Skin epidermis (tissue), 12 donors: ENCODE measurements around the gene PLIN5.

ENCODE experiments used
- H3K27ac ChIP-seq, 21 experiments: fragments of 200-600 bp; sonication (generic) in 11 of 21; one replicate each; pipeline ENCODE4 v1.5.0; 2020; ENCODE audit warnings: mild to moderate bottlenecking in 3 of 21, inconsistent platforms in 2 of 21, moderate library complexity in 2 of 21
- H3K4me3 ChIP-seq, 7 experiments: fragments of 200-600 bp; sonication (generic) in 2 of 7; one replicate each; pipeline ENCODE4 v1.5.0; 2020; ENCODE audit warnings: inconsistent platforms in 2 of 7, mild to moderate bottlenecking in 2 of 7, moderate library complexity in 1 of 7

The PLIN5 gene

GRCh38 chr19:4534836-4535658, at the start of gene PLIN5:
Gene PLIN5 (minus strand): TSS chr19:4535224. CDS start chr19:4534074, 1,150 bp downstream.
- H3K27ac ChIP-seq: peak within 1 kb of the TSS in 2 of 21 experiments; percentile 58 to 66
- peak within 1 kb of the TSS in 1 of 7 experiments; percentile 9 for H3K4me3 ChIP-seq

GRCh38 chr19:4583961-4584669, 49.1 kb upstream of the PLIN5 start:
- no peak overlapping the region for H3K27ac ChIP-seq
- H3K4me3 ChIP-seq: peak overlapping the region in 6 of 7 experiments; percentile 1 to 30 (median 12)

GRCh38 chr19:4582980-4583842, 48.2 kb upstream of the PLIN5 start:
- no peak overlapping the region for H3K27ac ChIP-seq
- H3K4me3 ChIP-seq: no peak overlapping the region

GRCh38 chr19:4581666-4582553, 46.9 kb upstream of the PLIN5 start:
- peak overlapping the region in 1 of 7 experiments; percentile 39 for H3K4me3 ChIP-seq
- no peak overlapping the region for H3K27ac ChIP-seq

- peak overlapping the region in 6 of 7 experiments; percentile 10 to 39 (median 26) for H3K4me3 ChIP-seq
- peak overlapping the region in 2 of 21 experiments; percentile 20 to 43 for H3K27ac ChIP-seq
Measured at GRCh38 chr19:4580961-4581665, 46.1 kb upstream of the PLIN5 start.

- H3K27ac ChIP-seq: peak overlapping the region in 1 of 21 experiments; percentile 20
Measured at GRCh38 chr19:4580021-4580901, 45.2 kb upstream of the PLIN5 start.

GRCh38 chr19:4579389-4579788, 44.4 kb upstream of the PLIN5 start:
- no peak overlapping the region for H3K27ac ChIP-seq
- no peak overlapping the region for H3K4me3 ChIP-seq

More at GRCh38 chr19:4580021-4580901, 45.2 kb upstream of the PLIN5 start:
- H3K4me3 ChIP-seq: peak overlapping the region; percentile 10 to 39 (median 22)

GRCh38 chr19:4578552-4579248, 43.7 kb upstream of the PLIN5 start:
- Histone ChIP-seq H3K27ac (no peak overlapping the region), H3K4me3 (no peak overlapping the region)

- Histone ChIP-seq H3K27ac (no peak overlapping the region), H3K4me3 (no peak overlapping the region)
Measured at GRCh38 chr19:4577020-4577782, 42.2 kb upstream of the PLIN5 start.

- Histone ChIP-seq H3K4me3 (no peak overlapping the region), H3K27ac (peak overlapping the region in 9 of 21 experiments; percentile 22 to 77 (median 52))
Measured at GRCh38 chr19:4576016-4576933, 41.3 kb upstream of the PLIN5 start.

GRCh38 chr19:4575267-4576015, 40.4 kb upstream of the PLIN5 start:
- Histone ChIP-seq H3K4me3 (no peak overlapping the region), H3K27ac (peak overlapping the region in 18 of 21 experiments; percentile 4 to 81 (median 44))

- Histone ChIP-seq H3K4me3 (no peak overlapping the region), H3K27ac (no peak overlapping the region)
Measured at GRCh38 chr19:4573682-4574081, 38.7 kb upstream of the PLIN5 start.

GRCh38 chr19:4571305-4571917, 36.4 kb upstream of the PLIN5 start:
- Histone ChIP-seq H3K27ac (no peak overlapping the region), H3K4me3 (no peak overlapping the region)

- H3K27ac ChIP-seq: no peak overlapping the region
- H3K4me3 ChIP-seq: no peak overlapping the region
Measured at GRCh38 chr19:4570916-4571304, 35.9 kb upstream of the PLIN5 start.
